MCF 10A (cell line): ENCODE data around the gene FERMT3. TPM values are rescaled to one million over a fixed set of nuclear protein-coding genes. Genes with fewer than 3 reads are reported as not detected.

Source experiments
- BruUV-seq: library from RNA; stranded (reverse); fragments of 400-500 nt; replicated peaks from 2 replicates; lab custom pipeline; 2021; lab: Mats Ljungman, UMichigan
- CTCF ChIA-PET: fragments of 300-600 bp; sonication (Branson Sonifier 250); formaldehyde crosslinking; extraction: SDS; loops from one replicate; lab custom pipeline; 2021; ENCODE audit warnings: antibody characterized with exemption, inconsistent platforms; lab: Yijun Ruan, JAX
- POLR2A ChIA-PET: fragments of 300-600, 350-650 bp; sonication (Branson Sonifier 250); formaldehyde crosslinking; extraction: SDS; loops from one replicate; lab custom pipeline; 2020; ENCODE audit warnings: antibody characterized with exemption, inconsistent platforms; lab: Yijun Ruan, JAX
- DNase-seq: peaks from one replicate; pipeline ENCODE4 v3.0.0-alpha.2; 2018; ENCODE audit not compliant: unreplicated experiment
- H3K27ac Mint-ChIP-seq: one replicate; pipeline ENCODE4 v1.8.0; 2022; ENCODE audit warnings: mild to moderate bottlenecking, low read depth, mixed read lengths; ENCODE audit not compliant: unreplicated experiment
- H3K27me3 Mint-ChIP-seq: one replicate; pipeline ENCODE4 v1.8.0; 2022; ENCODE audit warnings: mixed read lengths; ENCODE audit not compliant: insufficient read depth, unreplicated experiment
- H3K36me3 Mint-ChIP-seq: one replicate; pipeline ENCODE4 v1.8.0; 2022; ENCODE audit warnings: mild to moderate bottlenecking, moderate library complexity, mixed read lengths; ENCODE audit not compliant: insufficient read depth, unreplicated experiment
- H3K4me1 Mint-ChIP-seq: one replicate; pipeline ENCODE4 v1.8.0; 2022; ENCODE audit warnings: mixed read lengths; ENCODE audit not compliant: insufficient read depth, unreplicated experiment
- H3K4me3 Mint-ChIP-seq: one replicate; pipeline ENCODE4 v1.8.0; 2022; ENCODE audit warnings: mild to moderate bottlenecking, moderate library complexity, mixed read lengths; ENCODE audit not compliant: unreplicated experiment
- H3K9me3 Mint-ChIP-seq: one replicate; pipeline ENCODE4 v1.8.0; 2022; ENCODE audit warnings: mixed read lengths; ENCODE audit not compliant: unreplicated experiment
- intact Hi-C: fragments of 100-400 bp; cut with micrococcal nuclease; formaldehyde crosslinking; loops from 2 replicates; pipeline ENCODE4 v1.14.1; 2022
- total RNA-seq: library from RNA; stranded (reverse); gene quantifications from 2 replicates; pipeline ENCODE4 v1.2.3, GENCODE V29; 2022
- TF ChIP-seq, protein P1 (sequence below): fragments of 200-600 bp; IDR thresholded peaks from one replicate; pipeline ENCODE4 v1.8.0; 2022; ENCODE audit warnings: antibody characterized with exemption, mild to moderate bottlenecking; ENCODE audit not compliant: unreplicated experiment

The FERMT3 gene
- total RNA-seq, 1 experiment from 2014 or later = 0.44 TPM

DNA sequence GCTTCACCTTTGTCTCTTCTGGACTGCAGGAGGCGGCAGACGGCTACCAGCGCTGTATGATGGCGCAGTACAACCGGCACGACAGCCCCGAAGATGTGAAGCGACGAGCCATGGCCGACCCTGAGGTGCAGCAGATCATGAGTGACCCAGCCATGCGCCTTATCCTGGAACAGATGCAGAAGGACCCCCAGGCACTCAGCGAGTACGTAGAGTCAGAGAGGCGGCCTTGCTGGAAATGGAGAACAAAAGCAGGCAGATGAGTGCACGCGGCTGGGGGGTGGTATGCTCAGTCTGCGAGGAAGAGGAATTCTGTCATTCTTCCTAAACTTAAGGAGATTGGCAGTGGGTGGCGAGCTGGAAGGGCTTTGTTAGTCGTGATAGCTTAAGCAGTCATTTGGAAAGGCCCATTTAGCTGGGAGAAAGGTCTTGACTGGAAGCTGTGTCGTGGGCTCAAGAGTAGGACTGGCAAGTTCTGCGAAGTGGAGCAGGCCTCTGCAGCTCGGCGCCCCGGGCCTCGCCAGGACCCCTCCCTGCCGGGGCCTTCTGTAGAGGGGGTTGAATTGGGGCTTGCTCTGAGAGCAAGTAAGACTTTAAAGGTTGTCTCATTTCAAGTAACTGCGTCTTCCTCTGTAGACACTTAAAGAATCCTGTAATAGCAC lies 3.0 kb upstream of the FERMT3 start:
- ChIA-PET CTCF (interaction anchor here (0.6 to 4.4 kb wide), 11 partner anchors 8 to 443 kb away, joined by 3 to 51 read pairs (median 7); partner anchors contain the start of genes NUDT22, STIP1 and TRPT1), POLR2A (interaction anchor here (0.5 to 1.6 kb wide), 4 partner anchors 15 to 72 kb away, joined by 3 to 11 read pairs (median 4); partner anchors contain the start of gene PPP1R14B)
- Mint-ChIP-seq H3K4me3 (no peak overlapping the region), H3K36me3 (peaks cover 81% of the 10 kb centered on the region), H3K27ac (no peak overlapping the region), H3K9me3 (no peaks in the 10 kb centered on the region), H3K4me1 (peaks cover 12% of the 10 kb centered on the region), H3K27me3 (no peaks in the 10 kb centered on the region)
- DNase-seq = no peak
- TF ChIP-seq, protein P1, sequence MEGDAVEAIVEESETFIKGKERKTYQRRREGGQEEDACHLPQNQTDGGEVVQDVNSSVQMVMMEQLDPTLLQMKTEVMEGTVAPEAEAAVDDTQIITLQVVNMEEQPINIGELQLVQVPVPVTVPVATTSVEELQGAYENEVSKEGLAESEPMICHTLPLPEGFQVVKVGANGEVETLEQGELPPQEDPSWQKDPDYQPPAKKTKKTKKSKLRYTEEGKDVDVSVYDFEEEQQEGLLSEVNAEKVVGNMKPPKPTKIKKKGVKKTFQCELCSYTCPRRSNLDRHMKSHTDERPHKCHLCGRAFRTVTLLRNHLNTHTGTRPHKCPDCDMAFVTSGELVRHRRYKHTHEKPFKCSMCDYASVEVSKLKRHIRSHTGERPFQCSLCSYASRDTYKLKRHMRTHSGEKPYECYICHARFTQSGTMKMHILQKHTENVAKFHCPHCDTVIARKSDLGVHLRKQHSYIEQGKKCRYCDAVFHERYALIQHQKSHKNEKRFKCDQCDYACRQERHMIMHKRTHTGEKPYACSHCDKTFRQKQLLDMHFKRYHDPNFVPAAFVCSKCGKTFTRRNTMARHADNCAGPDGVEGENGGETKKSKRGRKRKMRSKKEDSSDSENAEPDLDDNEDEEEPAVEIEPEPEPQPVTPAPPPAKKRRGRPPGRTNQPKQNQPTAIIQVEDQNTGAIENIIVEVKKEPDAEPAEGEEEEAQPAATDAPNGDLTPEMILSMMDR = no peak
- no TSS peak for BruUV-seq
- intact Hi-C loops = loop anchor here (1.0 to 5.0 kb wide), 3 partner anchors 49 to 98 kb away; partner anchors contain the start of gene PLCB3

DNA sequence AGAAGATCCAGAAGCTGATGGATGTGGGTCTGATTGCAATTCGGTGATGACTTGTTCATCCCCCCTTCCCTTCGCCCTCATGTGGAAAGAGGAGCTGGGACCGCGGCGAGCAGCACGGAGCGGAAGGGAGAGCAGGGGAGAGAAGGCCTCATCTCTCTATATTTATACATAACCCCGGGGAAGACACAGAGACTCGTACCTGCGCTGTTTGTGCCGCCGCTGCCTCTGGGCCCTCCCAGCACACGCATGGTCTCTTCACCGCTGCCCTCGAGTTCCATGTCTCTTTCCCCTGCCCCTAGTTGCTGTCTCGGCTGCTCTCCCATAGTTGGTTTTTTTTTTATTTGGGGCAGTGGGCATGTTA lies 2.5 kb upstream of the FERMT3 start:
- TSS peak; percentile 94 for BruUV-seq
- POLR2A ChIA-PET = interaction anchor here (0.5 to 2.3 kb wide), 13 partner anchors 11 to 187 kb away, joined by 3 to 11 read pairs (median 4); partner anchors contain the start of genes ESRRA, PPP1R14B and STIP1

DNA sequence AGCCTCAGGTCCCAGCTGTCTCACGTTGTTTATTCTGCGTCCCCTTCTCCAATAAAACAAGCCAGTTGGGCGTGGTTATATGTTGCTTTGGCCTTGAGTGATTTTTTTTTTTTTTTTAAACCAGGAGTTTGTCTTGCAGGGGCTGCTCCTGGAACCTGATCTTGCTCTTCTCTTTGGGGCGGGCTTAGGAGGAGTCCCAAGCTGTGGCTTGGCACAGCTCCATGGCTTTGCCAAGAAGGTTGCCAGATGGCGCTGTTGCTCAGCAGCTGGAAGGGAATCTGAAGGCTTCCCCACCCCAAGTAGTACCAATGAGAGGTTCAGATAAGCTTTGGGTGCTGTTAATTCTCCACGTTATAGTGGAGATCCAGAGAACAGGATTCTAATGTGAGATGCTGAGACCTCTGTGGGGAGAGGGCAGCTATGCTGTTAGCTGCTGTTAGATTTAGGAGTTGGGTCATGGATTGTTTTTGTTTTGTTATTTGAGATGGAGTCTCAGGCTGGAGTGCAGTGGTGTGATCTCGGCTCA lies 2.0 kb upstream of the FERMT3 start:
- DNase-seq = peak; percentile 96
- H3K27me3 Mint-ChIP-seq = no peaks in the 10 kb centered on the region
- no peaks in the 10 kb centered on the region for H3K9me3 Mint-ChIP-seq
- no TSS peak for BruUV-seq
- H3K4me3 Mint-ChIP-seq = no peak overlapping the region
- peaks cover 12% of the 10 kb centered on the region for H3K4me1 Mint-ChIP-seq
- peak overlapping the region; percentile 37 for H3K27ac Mint-ChIP-seq
- intact Hi-C loops = loop anchor here (1.0 to 5.0 kb wide), 3 partner anchors 48 to 97 kb away; partner anchors contain the start of gene PLCB3
- TF ChIP-seq, protein P1 = peak; percentile 83
- POLR2A ChIA-PET = interaction anchor here (0.5 to 2.3 kb wide), 17 partner anchors 10 to 187 kb away, joined by 3 to 11 read pairs (median 4); partner anchors contain the start of genes ESRRA, NUDT22, PPP1R14B and STIP1
- CTCF ChIA-PET = interaction anchor here (0.6 to 4.4 kb wide), 26 partner anchors 8 to 1391 kb away, joined by 3 to 51 read pairs (median 4); partner anchors contain the start of genes FKBP2, MACROD1, NUDT22 and STIP1
- H3K36me3 Mint-ChIP-seq = peaks cover 71% of the 10 kb centered on the region

More for the DNA sequence above, 2.5 kb upstream of the FERMT3 start:
- Mint-ChIP-seq H3K4me1 (peaks cover 12% of the 10 kb centered on the region), H3K27ac (no peak overlapping the region), H3K27me3 (no peaks in the 10 kb centered on the region), H3K4me3 (no peak overlapping the region), H3K9me3 (no peaks in the 10 kb centered on the region), H3K36me3 (peaks cover 76% of the 10 kb centered on the region)
- TF ChIP-seq, protein P1 = no peak
- no peak for DNase-seq
- intact Hi-C loops = loop anchor here (1.0 to 5.0 kb wide), 3 partner anchors 48 to 97 kb away; partner anchors contain the start of gene PLCB3
- CTCF ChIA-PET = interaction anchor here (0.6 to 4.4 kb wide), 20 partner anchors 8 to 888 kb away, joined by 3 to 51 read pairs (median 5); partner anchors contain the start of genes FKBP2, MACROD1, NUDT22 and STIP1
